Cardiac muscle cell (in vitro differentiated cells and primary cell): ENCODE results near the gene ZNF8. TPM values are rescaled to one million over a fixed set of nuclear protein-coding genes. Genes with fewer than 3 reads are reported as not detected.
"Not testable (repeated sequence)": the region's sequence is repeated elsewhere in the genome, so short reads cannot be mapped to it uniquely, and the experiment has no call there.

Experiments
- DNase-seq, 2 donors: peaks; one replicate each; pipeline versions ENCODE4 v3.0.0 to v3.0.0-alpha.2; 2010 to 2017; ENCODE audit warnings: low read depth in 1 of 2, low spot score in 1 of 2
- H3K27ac ChIP-seq: fragments of 200-600 bp; sonication (generic); 2 replicates; pipeline ENCODE4 v1.5.1; 2016
- H3K27me3 ChIP-seq: fragments of 200-600 bp; sonication (generic); 2 replicates; pipeline ENCODE4 v1.6.0; 2016; ENCODE audit warnings: control low read depth
- H3K36me3 ChIP-seq: fragments of 200-600 bp; sonication (generic); 2 replicates; pipeline ENCODE4 v1.5.1; 2016; ENCODE audit warnings: control low read depth
- H3K4me1 ChIP-seq: fragments of 200-600 bp; sonication (generic); 2 replicates; pipeline ENCODE4 v1.8.1; 2017; ENCODE audit warnings: low read depth, mild to moderate bottlenecking, mixed run types
- H3K4me3 ChIP-seq: fragments of 200-600 bp; sonication (generic); 2 replicates; pipeline ENCODE4 v1.5.1; 2016; ENCODE audit warnings: mild to moderate bottlenecking
- H3K9me3 ChIP-seq: fragments of 200-600 bp; sonication (generic); 2 replicates; pipeline ENCODE4 v1.5.1; 2017; ENCODE audit warnings: low read depth, mild to moderate bottlenecking, control low read depth
- CTCF ChIP-seq: IDR thresholded peaks from 2 replicates; pipeline ENCODE4 v1.5.1; 2012; ENCODE audit warnings: low read depth, mild to moderate bottlenecking, low read length
- polyA plus RNA-seq: library from polyadenylated mRNA; unstranded; fragments of >200 nt; fragmentation: Nextera tagmentation; extraction: Ambion mirVana; gene quantifications from 2 replicates; pipeline ENCODE4 v1.2.1, GENCODE V29; 2016
- total RNA-seq: library from RNA; depleted of rRNA; stranded (reverse); fragments of >200 nt; gene quantifications from 2 replicates; pipeline ENCODE4 v1.2.3, GENCODE V29; 2016

ZNF8 gene
- total and polyA plus RNA-seq, 2 experiments from 2014 or later = 2.2 to 14.7 TPM

GRCh38 chr19:58305932-58306323 is 27.2 kb downstream of the ZNF8 start:
- Histone ChIP-seq H3K36me3 (peaks cover 11% of the 10 kb centered on the region), H3K9me3 (no peaks in the 10 kb centered on the region), H3K4me3 (peak overlapping the region; percentile 87), H3K27ac (peak overlapping the region; percentile 78), H3K4me1 (no peaks in the 10 kb centered on the region), H3K27me3 (no peaks in the 10 kb centered on the region)
- no peak for DNase-seq
- TF ChIP-seq CTCF = no peak

GRCh38 chr19:58307736-58308135 is 29.0 kb downstream of the ZNF8 start:
- Histone ChIP-seq H3K27ac (no peak overlapping the region), H3K36me3 (peaks cover 13% of the 10 kb centered on the region), H3K4me3 (no peak overlapping the region), H3K9me3 (no peaks in the 10 kb centered on the region), H3K4me1 (no peaks in the 10 kb centered on the region), H3K27me3 (no peaks in the 10 kb centered on the region)
- TF ChIP-seq CTCF = no peak
- DNase-seq = no peak

- not testable (repeated sequence) for H3K4me3 ChIP-seq, H3K4me1 ChIP-seq, H3K27ac ChIP-seq, H3K9me3 ChIP-seq, H3K27me3 ChIP-seq
- peaks cover 27% of the 10 kb centered on the region for H3K36me3 ChIP-seq
- peak; percentile 39 for TF ChIP-seq CTCF
- DNase-seq = peak; percentile 42 to 54
Measured at GRCh38 chr19:58310685-58311084, 31.9 kb downstream of the ZNF8 start.

- no peak for TF ChIP-seq CTCF
- Histone ChIP-seq H3K27me3 (no peaks in the 10 kb centered on the region), H3K9me3 (no peaks in the 10 kb centered on the region), H3K27ac (no peak overlapping the region), H3K36me3 (peaks cover 27% of the 10 kb centered on the region), H3K4me3 (no peak overlapping the region), H3K4me1 (no peaks in the 10 kb centered on the region)
- DNase-seq = no peak
Measured at GRCh38 chr19:58311345-58311865, 32.6 kb downstream of the ZNF8 start.

GRCh38 chr19:58315580-58315979 is 36.8 kb downstream of the ZNF8 start:
- peaks cover 20% of the 10 kb centered on the region for H3K36me3 ChIP-seq
- no peak for DNase-seq
- no peak overlapping the region for H3K4me3 ChIP-seq
- H3K4me1 ChIP-seq = no peaks in the 10 kb centered on the region
- no peak overlapping the region for H3K27ac ChIP-seq
- H3K27me3 ChIP-seq = no peaks in the 10 kb centered on the region
- no peak for TF ChIP-seq CTCF
- no peaks in the 10 kb centered on the region for H3K9me3 ChIP-seq

GRCh38 chr19:58317476-58318072 is 38.8 kb downstream of the ZNF8 start:
- Histone ChIP-seq H3K4me1 (no peaks in the 10 kb centered on the region), H3K9me3 (no peaks in the 10 kb centered on the region), H3K36me3 (peaks cover 15% of the 10 kb centered on the region), H3K4me3 (no peak overlapping the region), H3K27me3 (no peaks in the 10 kb centered on the region), H3K27ac (no peak overlapping the region)
- TF ChIP-seq CTCF = no peak
- peak; percentile 64 to 80 for DNase-seq
